Measurements from ENCODE around the gene IPO9. TPM values are rescaled to one million over a fixed set of nuclear protein-coding genes. Genes with fewer than 3 reads are reported as not detected.

The IPO9 gene
- 10 to 100 TPM; 71.0 to 81.7 (median 74.0) TPM for polyA plus RNA-seq (ENCODE audit: insufficient read length in 3 of 3)
- long read RNA-seq, donor 1, full-length matches to known transcripts = 2 of 13 reads
- long read RNA-seq, donor 1, partial matches to known transcripts = 11 of 13 reads
- long read RNA-seq, donor 1, other reads (novel, unspliced or antisense) = 0 of 13 reads
- long read RNA-seq, donor 2, full-length matches to known transcripts = 1 of 6 reads
- long read RNA-seq, donor 2, partial matches to known transcripts = 5 of 6 reads
- long read RNA-seq, donor 2, other reads (novel, unspliced or antisense) = 0 of 6 reads
- long read RNA-seq, donor 3, full-length matches to known transcripts = 1 of 11 reads
- long read RNA-seq, donor 3, partial matches to known transcripts = 10 of 11 reads
- long read RNA-seq, donor 3, other reads (novel, unspliced or antisense) = 0 of 11 reads
- long read RNA-seq, donor 4, full-length matches to known transcripts = 3 of 12 reads
- long read RNA-seq, donor 4, partial matches to known transcripts = 9 of 12 reads
- long read RNA-seq, donor 4, other reads (novel, unspliced or antisense) = 0 of 12 reads
- long read RNA-seq, donor 5 = 0 reads
- long read RNA-seq, donor 6 = 0 reads
- long read RNA-seq, donor 7, full-length matches to known transcripts = 5 of 13 reads
- long read RNA-seq, donor 7, partial matches to known transcripts = 8 of 13 reads
- long read RNA-seq, donor 7, other reads (novel, unspliced or antisense) = 0 of 13 reads
- long read RNA-seq, donor 8, full-length matches to known transcripts = 5 of 29 reads
- long read RNA-seq, donor 8, partial matches to known transcripts = 24 of 29 reads
- long read RNA-seq, donor 8, other reads (novel, unspliced or antisense) = 0 of 29 reads
- long read RNA-seq, donor 9, full-length matches to known transcripts = 6 of 6 reads
- long read RNA-seq, donor 9, partial matches to known transcripts = 0 of 6 reads
- long read RNA-seq, donor 9, other reads (novel, unspliced or antisense) = 0 of 6 reads
- long read RNA-seq, donor 10, full-length matches to known transcripts = 4 of 23 reads
- long read RNA-seq, donor 10, partial matches to known transcripts = 19 of 23 reads
- long read RNA-seq, donor 10, other reads (novel, unspliced or antisense) = 0 of 23 reads
- long read RNA-seq, donor 11, full-length matches to known transcripts = 1 of 11 reads
- long read RNA-seq, donor 11, partial matches to known transcripts = 10 of 11 reads
- long read RNA-seq, donor 11, other reads (novel, unspliced or antisense) = 0 of 11 reads
- long read RNA-seq, donor 12, full-length matches to known transcripts = 2 of 2 reads
- long read RNA-seq, donor 12, partial matches to known transcripts = 0 of 2 reads
- long read RNA-seq, donor 12, other reads (novel, unspliced or antisense) = 0 of 2 reads
- long read RNA-seq, donor 13, full-length matches to known transcripts = 4 of 56 reads
- long read RNA-seq, donor 13, partial matches to known transcripts = 52 of 56 reads
- long read RNA-seq, donor 13, other reads (novel, unspliced or antisense) = 0 of 56 reads
- long read RNA-seq, donor 14, full-length matches to known transcripts = 5 of 12 reads
- long read RNA-seq, donor 14, partial matches to known transcripts = 7 of 12 reads
- long read RNA-seq, donor 14, other reads (novel, unspliced or antisense) = 0 of 12 reads
- long read RNA-seq, donor 15 = 0 reads
- long read RNA-seq, donor 16, full-length matches to known transcripts = 15 of 64 reads
- long read RNA-seq, donor 16, partial matches to known transcripts = 49 of 64 reads
- long read RNA-seq, donor 16, other reads (novel, unspliced or antisense) = 0 of 64 reads

DNA sequence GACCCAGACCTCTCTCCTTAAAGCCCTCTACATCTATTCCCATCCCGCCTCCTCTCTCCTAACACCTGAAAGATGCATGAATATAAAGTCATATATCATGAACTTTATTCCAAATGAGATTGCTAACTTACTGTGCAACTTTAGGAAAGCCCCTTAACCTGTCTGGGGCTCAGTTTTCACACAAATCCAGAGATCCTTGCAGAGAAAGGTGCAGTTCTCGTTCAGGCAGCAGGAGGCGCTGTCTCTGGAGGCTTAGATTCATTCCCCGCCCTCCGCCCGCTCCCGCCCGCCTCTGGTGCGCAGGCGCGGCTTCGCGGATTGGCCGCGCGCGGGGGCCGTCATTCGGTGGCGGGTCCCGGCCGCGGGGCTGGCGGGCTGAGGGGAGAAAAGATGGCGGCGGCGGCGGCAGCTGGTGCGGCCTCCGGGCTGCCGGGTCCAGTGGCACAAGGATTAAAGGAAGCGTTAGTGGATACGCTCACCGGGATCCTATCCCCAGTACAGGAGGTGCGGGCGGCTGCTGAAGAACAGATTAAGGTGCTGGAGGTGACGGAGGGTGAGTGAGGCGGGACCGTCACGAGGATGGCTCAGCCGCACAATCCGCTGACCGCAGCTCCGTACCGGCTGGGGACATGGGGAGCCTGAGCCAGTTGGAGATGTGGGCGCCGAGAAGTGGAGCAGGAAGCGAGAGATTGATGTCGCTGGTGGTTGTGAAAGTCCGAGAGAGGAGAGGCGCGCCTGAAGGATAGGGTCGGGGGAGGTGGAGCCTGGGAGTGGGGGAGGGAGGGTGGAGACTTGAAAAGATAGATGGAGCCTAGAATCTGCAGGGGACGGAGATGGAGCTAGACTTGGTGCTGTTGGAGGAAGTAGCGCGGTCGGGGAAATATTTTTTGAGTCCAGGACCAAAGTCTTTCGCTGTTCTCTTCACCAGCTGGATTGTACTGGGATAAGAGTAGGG lies at the start of gene IPO9:
IPO9 (plus strand) TSS at position 338 of the 955 bp plus-strand sequence; CDS start at position 391, 53 bp downstream.
- DNase-seq (ENCODE audit: extremely low read depth in 1 of 11, low read depth in 9 of 11, low spot score in 4 of 11) = peak; percentile 89 to 96 (median 94)

GRCh38 chr1:201779351-201779880 lies 49.5 kb upstream of the IPO9 start:
- no peak for DNase-seq (ENCODE audit: extremely low read depth in 1 of 11, low read depth in 9 of 11, low spot score in 4 of 11)

- DNase-seq (ENCODE audit: extremely low read depth in 1 of 11, low read depth in 9 of 11, low spot score in 4 of 11) = no peak
Measured at GRCh38 chr1:201780952-201781351, 48.0 kb upstream of the IPO9 start.

- peak in 3 of 11 donors; percentile 38 to 60 (median 59) for DNase-seq (ENCODE audit: extremely low read depth in 1 of 11, low read depth in 9 of 11, low spot score in 4 of 11)
Measured at GRCh38 chr1:201781437-201781836, 47.5 kb upstream of the IPO9 start.

GRCh38 chr1:201782353-201782752 lies 46.6 kb upstream of the IPO9 start:
- DNase-seq (ENCODE audit: extremely low read depth in 1 of 11, low read depth in 9 of 11, low spot score in 4 of 11) = no peak

DNA sequence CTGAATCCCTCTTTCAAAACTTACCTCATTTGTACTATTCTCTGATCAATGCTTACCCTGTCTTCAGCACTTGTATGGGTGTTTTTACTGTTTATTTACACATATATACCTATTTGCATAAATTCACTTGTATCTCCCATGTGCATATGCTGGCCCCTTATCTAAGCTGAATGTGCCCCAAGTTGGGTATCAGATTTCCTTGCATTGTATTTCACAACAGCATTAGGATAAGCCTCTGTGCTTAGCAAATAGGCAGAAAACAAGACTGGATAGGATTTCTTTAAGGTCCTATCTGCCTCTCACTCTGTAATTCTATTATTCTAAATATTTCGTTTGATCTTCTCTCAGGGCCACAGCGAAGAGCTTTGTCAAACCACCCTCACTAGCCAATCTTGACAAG lies 45.9 kb upstream of the IPO9 start:
- no peak for DNase-seq (ENCODE audit: extremely low read depth in 1 of 11, low read depth in 9 of 11, low spot score in 4 of 11)

- DNase-seq (ENCODE audit: extremely low read depth in 1 of 11, low read depth in 9 of 11, low spot score in 4 of 11) = no peak
Measured at GRCh38 chr1:201783572-201783971, 45.4 kb upstream of the IPO9 start.

- no peak for DNase-seq (ENCODE audit: extremely low read depth in 1 of 11, low read depth in 9 of 11, low spot score in 4 of 11)
Measured at GRCh38 chr1:201785291-201785690, 43.7 kb upstream of the IPO9 start.

DNA sequence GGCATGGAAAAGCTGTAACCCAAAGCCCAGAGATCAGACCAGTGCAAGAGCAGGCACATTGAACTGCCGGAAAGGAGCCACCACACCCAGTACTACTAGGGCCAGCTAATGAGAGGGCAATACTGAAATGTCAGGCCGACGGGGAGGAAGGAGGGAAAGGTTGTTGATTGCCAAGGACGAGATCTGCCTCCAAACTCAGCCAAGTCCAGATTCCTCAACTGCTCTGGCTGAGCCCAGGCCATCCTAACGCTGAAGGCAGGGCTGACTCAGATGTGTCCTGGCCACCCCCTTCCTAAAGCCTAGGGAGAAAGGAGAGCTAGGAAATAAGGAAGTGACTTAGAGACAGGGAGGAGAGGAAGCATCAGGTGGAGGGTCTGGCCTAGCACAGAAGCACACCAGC lies 42.1 kb upstream of the IPO9 start:
- DNase-seq (ENCODE audit: extremely low read depth in 1 of 11, low read depth in 9 of 11, low spot score in 4 of 11) = no peak

GRCh38 chr1:201788296-201788695 lies 40.7 kb upstream of the IPO9 start:
- no peak for DNase-seq (ENCODE audit: extremely low read depth in 1 of 11, low read depth in 9 of 11, low spot score in 4 of 11)

DNA sequence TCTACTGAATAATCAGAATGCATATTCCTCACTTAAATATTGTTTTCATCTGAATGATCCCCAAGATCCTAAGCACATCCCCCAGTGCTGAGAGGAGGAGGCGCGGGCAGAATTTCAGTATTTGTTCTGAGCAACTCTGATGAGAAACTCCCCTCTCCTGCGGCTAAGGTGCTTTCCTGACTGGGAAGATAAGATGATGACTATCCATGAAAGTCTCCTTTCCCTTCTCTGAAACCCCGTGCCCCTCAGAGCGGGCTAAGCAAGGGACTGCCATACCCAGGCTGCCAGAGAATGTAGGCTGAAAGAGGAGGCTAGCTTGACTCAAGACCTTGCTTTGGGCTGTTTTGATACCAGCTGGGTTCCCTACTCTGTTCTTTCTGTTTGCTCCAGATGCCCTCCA lies 39.7 kb upstream of the IPO9 start:
- no peak for DNase-seq (ENCODE audit: extremely low read depth in 1 of 11, low read depth in 9 of 11, low spot score in 4 of 11)

DNA sequence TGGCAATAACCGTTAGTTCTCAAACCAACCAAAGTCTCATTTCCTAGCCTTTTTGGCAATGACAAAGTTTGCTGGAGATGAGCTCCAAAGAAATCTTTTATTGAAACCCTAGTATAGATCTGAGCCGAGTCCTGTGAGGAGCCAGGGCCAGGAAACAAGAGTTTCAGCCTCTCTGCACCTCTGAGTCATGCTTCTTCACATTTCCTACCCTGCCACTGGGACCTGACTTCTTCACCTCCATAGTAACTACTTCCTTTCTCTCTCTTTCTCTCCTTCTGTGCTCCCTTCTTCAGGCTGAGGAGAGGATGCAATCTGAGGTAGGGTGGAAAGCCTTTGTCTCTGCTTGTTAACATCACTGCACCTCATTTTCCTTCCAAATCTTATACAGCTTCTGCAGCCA lies 38.7 kb upstream of the IPO9 start:
- no peak for DNase-seq (ENCODE audit: extremely low read depth in 1 of 11, low read depth in 9 of 11, low spot score in 4 of 11)

DNA sequence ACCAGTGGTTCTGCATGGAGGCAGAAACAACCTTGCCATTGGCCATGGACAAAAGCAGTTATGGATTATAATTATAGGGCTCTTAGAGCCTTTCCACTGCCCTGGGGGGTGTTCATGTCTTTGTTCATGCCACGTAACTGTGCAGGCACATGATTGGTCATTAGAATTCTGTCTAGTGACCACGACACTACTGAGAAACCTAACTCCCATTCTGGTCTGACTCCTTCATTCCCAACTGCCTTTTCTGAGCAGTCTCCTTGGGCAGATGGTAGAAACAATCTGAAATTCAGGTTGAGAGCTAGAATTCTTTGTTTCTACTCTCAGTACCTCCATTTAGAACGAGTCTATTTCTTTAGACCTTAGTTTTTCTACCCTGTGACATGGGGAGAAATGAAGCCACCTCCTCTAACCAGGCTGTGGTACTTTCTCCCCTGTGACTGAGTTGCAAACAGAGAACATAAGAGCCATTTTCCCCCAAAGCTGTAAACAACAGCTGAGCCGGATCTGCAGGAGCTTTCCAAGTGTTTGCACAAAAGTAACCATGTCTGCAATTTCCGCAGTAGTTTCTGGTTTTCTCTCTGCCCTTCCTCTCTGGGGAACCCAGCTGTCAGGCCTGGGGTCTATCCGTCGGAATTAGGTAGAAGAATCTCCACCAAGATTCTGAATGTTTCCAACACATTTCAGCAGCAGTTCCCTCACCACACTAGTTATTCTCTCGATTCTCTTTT lies 37.7 kb upstream of the IPO9 start:
- peak in 5 of 11 donors; percentile 18 to 54 (median 49) for DNase-seq (ENCODE audit: extremely low read depth in 1 of 11, low read depth in 9 of 11, low spot score in 4 of 11)

GRCh38 chr1:201791779-201792173 lies 37.2 kb upstream of the IPO9 start:
- peak in 6 of 11 donors; percentile 46 to 60 (median 55) for DNase-seq (ENCODE audit: extremely low read depth in 1 of 11, low read depth in 9 of 11, low spot score in 4 of 11)

- peak in 9 of 11 donors; percentile 63 to 83 (median 73) for DNase-seq (ENCODE audit: extremely low read depth in 1 of 11, low read depth in 9 of 11, low spot score in 4 of 11)
Measured at GRCh38 chr1:201792534-201793305, 36.2 kb upstream of the IPO9 start.
